Stomach smooth muscle (tissue), 2 donors: ENCODE results near the gene CDH3.

ENCODE experiments used
- H3K27ac ChIP-seq: one replicate; pipeline ENCODE4 v1.7.0; 2013; ENCODE audit warnings: mild to moderate bottlenecking, low read length, inconsistent platforms
- H3K27me3 ChIP-seq, 2 donors: one replicate each; pipeline ENCODE4 v1.7.0; 2013; ENCODE audit warnings: low read length in 2 of 2; ENCODE audit not compliant: insufficient read depth in 2 of 2, control insufficient read depth in 1 of 2
- H3K36me3 ChIP-seq, 2 donors: one replicate each; pipeline ENCODE4 v1.7.0; 2013; ENCODE audit warnings: low read length in 2 of 2; ENCODE audit not compliant: control insufficient read depth in 2 of 2, insufficient read depth in 2 of 2
- H3K4me1 ChIP-seq: one replicate; pipeline ENCODE4 v1.7.0; 2013; ENCODE audit warnings: low read length; ENCODE audit not compliant: control insufficient read depth, insufficient read depth
- H3K4me3 ChIP-seq, 2 donors: one replicate each; pipeline ENCODE4 v1.7.0; 2013; ENCODE audit warnings: low read length in 2 of 2
- H3K9ac ChIP-seq, 2 donors: one replicate each; pipeline ENCODE4 v1.7.0; 2013; ENCODE audit warnings: low read length in 2 of 2, mild to moderate bottlenecking in 1 of 2
- H3K9me3 ChIP-seq, 2 donors: one replicate each; pipeline ENCODE4 v1.7.0; 2013; ENCODE audit warnings: low read length in 2 of 2; ENCODE audit not compliant: control insufficient read depth in 2 of 2
- donor health status: healthy.
- donor health status: Pancreatic carcinoma.

Gene CDH3

DNA sequence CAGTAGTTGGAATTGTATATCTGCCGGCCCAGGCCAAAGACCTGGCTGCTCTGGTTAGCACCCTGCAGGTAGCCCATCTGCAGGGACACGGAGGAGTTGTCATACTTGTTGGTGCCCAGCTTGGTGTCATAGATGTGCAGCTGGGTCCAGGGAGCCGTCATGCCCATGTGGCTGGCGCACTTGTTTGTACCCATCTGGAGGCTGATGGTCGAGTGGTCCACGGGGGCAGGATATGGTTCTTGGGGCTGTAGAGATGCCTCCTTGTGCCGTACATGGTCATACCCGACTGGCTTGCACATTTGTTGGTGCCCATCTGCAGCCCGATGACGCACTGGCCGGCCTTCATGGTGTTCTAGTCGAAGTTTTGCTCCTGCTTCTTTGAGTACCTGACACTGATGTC is 6.0 kb downstream of the CDH3 start:
- Histone ChIP-seq H3K4me3 (no peak overlapping the region), H3K4me1 (peaks cover under 1% of the 10 kb centered on the region), H3K27ac (no peak overlapping the region), H3K36me3 (no peaks in the 10 kb centered on the region), H3K9ac (no peak overlapping the region), H3K9me3 (no peaks in the 10 kb centered on the region), H3K27me3 (peaks cover 13 to 16% of the 10 kb centered on the region in 2 donors)

DNA sequence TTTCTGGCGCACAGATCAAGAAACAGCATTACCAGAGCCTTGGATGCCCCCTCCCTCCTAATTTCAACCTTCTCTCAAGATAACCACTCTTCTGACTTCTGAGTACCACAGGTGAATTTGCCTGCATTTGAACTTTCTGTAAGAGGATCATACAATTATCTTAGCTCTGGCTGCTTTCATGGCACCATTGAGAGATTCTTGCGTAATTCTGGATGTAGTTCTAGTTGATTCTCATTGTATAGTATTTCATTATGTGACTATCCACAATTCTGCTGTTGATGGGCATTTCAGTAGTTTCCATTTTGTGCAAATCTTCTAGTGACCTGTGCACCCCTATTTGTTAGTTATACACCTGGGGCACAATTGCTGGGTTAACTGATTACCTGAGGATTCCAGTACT is 7.5 kb downstream of the CDH3 start:
- H3K9ac ChIP-seq: no peak overlapping the region
- H3K36me3 ChIP-seq: no peaks in the 10 kb centered on the region
- peaks cover 2 to 6% of the 10 kb centered on the region in 2 donors for H3K27me3 ChIP-seq
- H3K4me3 ChIP-seq: no peak overlapping the region
- no peaks in the 10 kb centered on the region for H3K4me1 ChIP-seq
- H3K9me3 ChIP-seq: no peaks in the 10 kb centered on the region
- no peak overlapping the region for H3K27ac ChIP-seq

DNA sequence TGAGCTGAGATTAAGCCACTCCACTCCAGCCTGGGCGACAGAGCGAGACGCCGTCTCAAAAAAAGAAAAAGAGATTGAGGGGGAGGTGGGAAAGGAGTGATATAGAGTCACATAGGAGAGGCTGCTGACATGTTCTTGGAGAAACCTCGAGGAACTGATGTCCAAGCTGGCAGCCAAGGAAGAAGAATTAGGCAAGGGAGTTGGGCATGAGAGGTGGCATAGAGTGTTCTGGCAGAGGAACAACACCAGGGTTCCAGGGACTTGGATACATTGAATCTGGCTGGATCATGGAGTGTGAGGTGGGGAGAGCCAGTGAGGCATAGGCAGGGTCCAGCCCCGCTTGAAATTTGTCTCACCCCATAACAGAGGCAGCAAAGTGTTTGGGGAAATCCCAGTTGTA is 10.7 kb downstream of the CDH3 start:
- no peaks in the 10 kb centered on the region for H3K4me1 ChIP-seq
- H3K36me3 ChIP-seq: no peaks in the 10 kb centered on the region
- no peaks in the 10 kb centered on the region for H3K9me3 ChIP-seq
- H3K4me3 ChIP-seq: no peak overlapping the region
- peaks cover 0 to 4% of the 10 kb centered on the region in 2 donors for H3K27me3 ChIP-seq
- no peak overlapping the region for H3K9ac ChIP-seq
- no peak overlapping the region for H3K27ac ChIP-seq

DNA sequence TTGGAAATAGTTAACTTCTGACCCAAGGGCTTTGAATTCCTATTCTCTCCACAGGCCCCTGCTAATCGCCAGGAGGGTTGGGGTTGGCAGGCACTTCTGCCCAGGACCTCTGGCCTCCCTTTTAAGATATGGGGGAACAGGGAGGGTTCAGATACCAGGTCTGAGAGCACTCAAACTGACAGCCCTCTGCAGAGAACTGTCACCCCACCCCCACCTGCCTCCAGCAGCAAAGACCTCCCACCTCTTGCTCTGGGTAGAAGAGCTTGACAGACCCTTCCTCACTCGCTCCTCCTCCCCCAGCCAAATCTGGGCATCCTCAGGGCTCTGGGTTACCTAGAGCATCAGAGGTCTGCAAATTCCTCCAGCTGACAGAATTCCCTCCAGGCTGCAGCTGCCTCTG is 11.6 kb downstream of the CDH3 start:
- H3K4me3 ChIP-seq: no peak overlapping the region
- no peaks in the 10 kb centered on the region for H3K27me3 ChIP-seq
- no peaks in the 10 kb centered on the region for H3K9me3 ChIP-seq
- H3K9ac ChIP-seq: no peak overlapping the region
- no peaks in the 10 kb centered on the region for H3K36me3 ChIP-seq
- H3K27ac ChIP-seq: no peak overlapping the region
- H3K4me1 ChIP-seq: no peaks in the 10 kb centered on the region

DNA sequence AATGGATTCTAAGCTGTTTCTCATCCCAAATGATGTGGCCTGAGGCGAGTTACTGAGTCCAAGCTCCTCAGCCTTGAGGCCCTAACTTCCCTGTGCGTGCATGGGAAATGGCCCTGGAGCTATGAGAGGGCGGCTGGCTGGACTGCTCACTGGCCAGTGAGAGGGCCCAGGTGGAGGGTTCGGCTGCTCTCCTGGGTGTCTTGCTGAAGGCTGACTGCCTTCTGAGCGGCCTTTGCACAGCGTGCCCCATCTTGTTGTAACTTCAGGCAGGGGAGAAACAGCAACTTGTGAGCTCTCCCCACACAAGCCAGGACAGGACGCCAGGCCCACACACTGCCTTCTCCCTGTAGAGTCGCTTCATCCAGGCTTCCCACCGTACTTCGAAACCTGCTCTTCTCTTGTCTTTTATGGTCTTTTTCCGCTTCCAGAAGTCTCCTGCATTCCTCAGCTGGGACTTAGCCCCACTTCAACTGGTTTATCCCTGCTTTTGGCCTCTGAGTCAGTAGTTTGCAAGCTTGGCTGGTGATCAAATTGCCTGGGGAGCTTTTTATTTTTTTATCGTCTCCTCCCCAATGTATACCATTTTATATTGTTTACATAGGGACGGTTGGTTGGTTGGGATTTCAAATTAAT is 13.3 kb downstream of the CDH3 start:
- Histone ChIP-seq H3K27ac (no peak overlapping the region), H3K9ac (no peak overlapping the region), H3K9me3 (no peaks in the 10 kb centered on the region), H3K27me3 (no peaks in the 10 kb centered on the region), H3K36me3 (no peaks in the 10 kb centered on the region), H3K4me3 (no peak overlapping the region), H3K4me1 (no peaks in the 10 kb centered on the region)

DNA sequence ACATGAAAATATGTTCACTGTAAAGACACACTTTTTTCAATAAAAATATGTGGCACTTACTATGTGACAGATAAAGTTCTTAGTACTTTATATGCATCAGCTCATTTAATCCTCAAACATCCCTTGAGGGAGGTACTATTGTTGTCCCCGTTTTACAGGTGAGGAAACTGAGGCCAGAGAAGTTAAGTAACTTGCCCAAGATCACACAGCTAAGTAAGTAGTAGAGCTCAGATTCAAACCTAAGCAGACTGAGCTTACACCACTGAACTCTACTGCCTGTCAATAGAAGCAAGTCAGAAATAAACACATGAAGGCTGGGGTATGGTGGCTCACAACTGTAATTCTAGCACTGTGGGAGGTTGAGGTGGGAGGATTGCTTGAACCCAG is 13.9 kb downstream of the CDH3 start:
- H3K27ac ChIP-seq: no peak overlapping the region
- H3K27me3 ChIP-seq: no peaks in the 10 kb centered on the region
- H3K9ac ChIP-seq: no peak overlapping the region
- H3K9me3 ChIP-seq: no peaks in the 10 kb centered on the region
- H3K36me3 ChIP-seq: no peaks in the 10 kb centered on the region
- no peaks in the 10 kb centered on the region for H3K4me1 ChIP-seq
- H3K4me3 ChIP-seq: no peak overlapping the region

DNA sequence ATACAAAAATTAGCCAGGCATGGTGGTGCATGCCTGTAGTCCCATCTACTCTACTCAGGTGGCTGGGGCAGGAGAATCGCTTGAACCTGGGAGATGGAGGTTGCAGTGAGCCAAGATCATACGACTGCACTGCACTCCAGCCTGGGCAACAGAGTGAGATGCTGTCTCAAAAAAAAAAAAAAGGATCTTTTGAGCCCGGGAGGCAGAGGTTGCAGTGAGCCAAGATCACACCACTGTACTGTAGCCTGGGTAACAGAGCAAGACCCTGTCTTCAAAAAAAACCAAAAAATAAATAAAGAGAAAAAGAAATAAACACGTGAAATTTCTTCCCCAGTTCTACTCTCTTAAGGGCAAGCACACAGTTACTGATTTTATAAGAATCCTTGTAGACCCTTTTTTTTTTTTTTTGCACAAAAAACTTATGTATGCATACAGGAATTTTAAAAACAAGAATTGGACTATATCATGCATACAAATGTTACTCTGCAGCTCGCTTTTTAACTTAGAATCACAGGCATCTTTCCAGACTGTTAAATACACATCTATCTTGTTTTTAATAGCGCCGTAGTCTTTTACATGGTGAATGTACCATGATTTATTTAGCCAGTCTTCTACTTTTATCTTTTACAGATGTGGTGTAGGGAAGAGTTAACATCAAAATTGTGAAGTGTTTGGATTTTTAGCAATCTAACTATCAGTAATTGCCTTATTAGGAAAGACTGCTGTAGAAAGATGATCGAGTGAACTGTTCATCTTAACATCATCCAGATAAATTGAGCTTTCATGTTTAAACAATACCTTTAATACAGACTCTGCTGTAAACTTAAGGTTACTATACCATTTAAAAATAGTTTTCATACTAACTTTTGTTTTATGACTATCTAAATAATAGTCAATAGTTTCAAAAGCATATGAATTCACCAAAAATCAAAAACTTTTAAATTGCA is 14.6 kb downstream of the CDH3 start:
- Histone ChIP-seq H3K4me3 (no peak overlapping the region), H3K36me3 (no peaks in the 10 kb centered on the region), H3K4me1 (no peaks in the 10 kb centered on the region), H3K9me3 (no peaks in the 10 kb centered on the region), H3K27me3 (no peaks in the 10 kb centered on the region), H3K9ac (no peak overlapping the region), H3K27ac (no peak overlapping the region)

DNA sequence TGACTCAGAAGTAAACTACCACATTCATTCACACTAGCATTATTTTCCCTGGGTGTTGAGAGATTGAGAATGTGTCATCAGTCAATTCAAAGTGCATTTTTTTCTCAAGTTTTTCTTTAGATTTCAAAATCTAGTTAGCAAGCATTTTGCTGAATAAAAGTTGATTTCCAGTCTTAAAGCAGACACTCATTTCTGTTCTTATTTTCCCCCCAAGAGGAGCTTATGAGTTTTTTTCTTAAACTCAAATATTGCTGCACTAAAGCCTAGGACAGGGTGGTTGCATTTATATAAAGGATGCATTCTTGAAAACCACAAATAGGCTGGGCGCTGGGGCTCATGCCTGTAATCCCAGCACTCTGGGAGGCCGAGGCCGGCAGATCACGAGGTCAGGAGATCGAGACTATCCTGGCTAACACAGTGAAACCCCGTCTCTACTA is 15.3 kb downstream of the CDH3 start:
- Histone ChIP-seq H3K9me3 (no peaks in the 10 kb centered on the region), H3K9ac (no peak overlapping the region), H3K27ac (no peak overlapping the region), H3K4me1 (no peaks in the 10 kb centered on the region), H3K27me3 (no peaks in the 10 kb centered on the region), H3K4me3 (no peak overlapping the region), H3K36me3 (no peaks in the 10 kb centered on the region)

DNA sequence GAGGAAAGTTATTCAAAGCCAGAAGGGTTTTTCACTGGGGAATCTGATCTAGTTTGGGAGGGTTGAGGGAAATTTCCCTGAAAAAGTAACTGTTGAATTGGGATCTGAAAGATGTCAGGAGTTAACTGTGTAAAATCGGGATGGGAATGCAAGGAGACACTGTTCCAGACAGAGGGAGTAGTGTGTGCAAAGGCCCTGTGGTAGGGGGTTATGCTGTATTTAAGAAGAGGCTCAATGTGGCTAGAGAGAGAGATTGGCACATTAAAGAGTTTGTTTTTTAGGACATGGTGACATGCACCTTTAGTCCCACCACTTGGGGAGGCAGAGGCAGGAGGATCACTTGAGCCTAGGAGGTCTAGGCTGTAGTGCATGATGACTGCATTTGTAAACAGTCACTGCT is 16.9 kb downstream of the CDH3 start:
- no peak overlapping the region for H3K9ac ChIP-seq
- H3K27ac ChIP-seq: no peak overlapping the region
- no peaks in the 10 kb centered on the region for H3K4me1 ChIP-seq
- H3K9me3 ChIP-seq: no peaks in the 10 kb centered on the region
- H3K27me3 ChIP-seq: no peaks in the 10 kb centered on the region
- H3K4me3 ChIP-seq: no peak overlapping the region
- H3K36me3 ChIP-seq: no peaks in the 10 kb centered on the region

DNA sequence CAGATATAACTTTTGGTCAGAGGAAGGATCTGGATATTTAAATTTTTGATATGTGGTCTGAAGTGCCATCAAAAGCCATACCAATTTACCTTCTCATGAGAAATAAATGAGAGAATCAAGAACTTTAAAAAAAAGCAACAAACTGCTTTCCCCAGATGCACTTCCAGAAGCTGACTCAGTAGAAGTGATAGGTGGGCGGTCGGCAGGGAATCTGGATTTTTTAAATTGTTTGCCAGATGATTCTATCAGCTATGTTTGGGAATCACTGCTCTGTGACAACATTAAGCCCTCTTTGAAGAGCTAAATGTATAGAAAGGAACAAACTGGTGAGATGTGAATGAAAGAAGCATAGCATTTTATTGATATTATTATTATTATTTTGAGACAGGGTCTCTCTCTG is 19.2 kb downstream of the CDH3 start:
- no peaks in the 10 kb centered on the region for H3K36me3 ChIP-seq
- no peak overlapping the region for H3K9ac ChIP-seq
- H3K27me3 ChIP-seq: no peaks in the 10 kb centered on the region
- no peak overlapping the region for H3K4me3 ChIP-seq
- no peaks in the 10 kb centered on the region for H3K9me3 ChIP-seq
- H3K4me1 ChIP-seq: no peaks in the 10 kb centered on the region
- H3K27ac ChIP-seq: no peak overlapping the region

DNA sequence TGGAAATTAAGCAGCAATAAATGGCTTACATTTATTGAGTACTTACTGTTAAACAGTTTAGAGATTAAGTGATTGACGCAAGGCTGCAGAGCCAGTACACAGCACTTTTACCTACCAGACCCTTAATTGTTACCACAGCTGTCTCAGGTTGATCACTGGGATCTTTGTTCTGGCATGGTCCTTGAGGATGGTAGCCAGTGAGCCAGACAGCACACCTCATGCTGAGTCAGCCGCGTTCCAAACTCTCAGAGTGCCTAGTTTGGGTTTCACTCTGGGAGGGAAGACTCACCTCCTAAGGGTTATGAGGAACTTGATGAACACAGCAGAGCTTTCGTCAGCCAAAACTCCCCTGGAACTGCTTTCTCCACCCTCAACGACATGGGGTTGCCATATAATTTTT is 20.4 kb downstream of the CDH3 start:
- no peaks in the 10 kb centered on the region for H3K9me3 ChIP-seq
- no peaks in the 10 kb centered on the region for H3K27me3 ChIP-seq
- H3K9ac ChIP-seq: no peak overlapping the region
- H3K27ac ChIP-seq: no peak overlapping the region
- no peak overlapping the region for H3K4me3 ChIP-seq
- H3K4me1 ChIP-seq: no peaks in the 10 kb centered on the region
- no peaks in the 10 kb centered on the region for H3K36me3 ChIP-seq
